CD4-positive, alpha-beta T cell (primary cell): ENCODE results near the gene NOTO. TPM values are rescaled to one million over a fixed set of nuclear protein-coding genes. Genes with fewer than 3 reads are reported as not detected.

Experiments used
- ATAC-seq: fragments of 200-7000 bp; cut with Tn5 transposase; one replicate; pipeline ENCODE4 v1.10.0; 2022; ENCODE audit warnings: mild to moderate bottlenecking; ENCODE audit not compliant: poor library complexity
- CTCF ChIA-PET: fragments of 350-600 bp; sonication (Branson Sonifier 250); formaldehyde crosslinking; loops from one replicate; lab custom pipeline; 2021; ENCODE audit warnings: antibody characterized with exemption, inconsistent platforms; lab: Charles Lee
- POLR2A ChIA-PET: fragments of 350-600 bp; sonication (Branson Sonifier 250); formaldehyde crosslinking; loops from one replicate; lab custom pipeline; 2021; ENCODE audit warnings: antibody characterized with exemption, inconsistent platforms; lab: Charles Lee
- DNase-seq, 14 experiments: peaks; one replicate each; pipeline ENCODE4 v3.0.0-alpha.2; 2013 to 2020; ENCODE audit warnings: mixed read lengths in 2 of 14
- H3K27ac ChIP-seq, 2 donors: one replicate each; pipeline versions ENCODE4 v1.5.1 to v1.7.0; 2013; ENCODE audit warnings: low read length in 2 of 2, low read depth in 1 of 2, mild to moderate bottlenecking in 1 of 2
- H3K27me3 ChIP-seq, 2 experiments: 1 replicate in 1 of 2; 2 replicates in 1 of 2; pipeline versions ENCODE4 v1.6.1 to v1.7.0; 2013; ENCODE audit warnings: low read length in 2 of 2, control low read depth in 1 of 2, mild to moderate bottlenecking in 1 of 2, moderate library complexity in 1 of 2; ENCODE audit not compliant: insufficient read depth in 2 of 2, control insufficient read depth in 1 of 2
- H3K36me3 ChIP-seq: one replicate; pipeline ENCODE4 v1.6.1; 2013; ENCODE audit warnings: low read length, control low read depth; ENCODE audit not compliant: insufficient read depth
- H3K4me1 ChIP-seq: one replicate; pipeline ENCODE4 v1.6.1; 2013; ENCODE audit warnings: low read length, control low read depth; ENCODE audit not compliant: insufficient read depth
- H3K4me3 ChIP-seq: one replicate; pipeline ENCODE4 v1.5.1; 2013; ENCODE audit warnings: mild to moderate bottlenecking, low read length, moderate library complexity
- H3K9me3 ChIP-seq, 2 experiments: 1 replicate in 1 of 2; 2 replicates in 1 of 2; pipeline versions ENCODE4 v1.6.1 to v1.7.0; 2013; ENCODE audit warnings: low read length in 2 of 2, mild to moderate bottlenecking in 2 of 2, control low read depth in 1 of 2, moderate library complexity in 1 of 2; ENCODE audit not compliant: control insufficient read depth in 1 of 2, insufficient read depth in 1 of 2
- H3K27ac Mint-ChIP-seq: one replicate; pipeline ENCODE4 v1.8.0; 2020; ENCODE audit warnings: mixed read lengths
- H3K27me3 Mint-ChIP-seq: one replicate; pipeline ENCODE4 v1.8.0; 2021; ENCODE audit warnings: mixed read lengths
- H3K36me3 Mint-ChIP-seq: one replicate; pipeline ENCODE4 v1.8.0; 2021; ENCODE audit warnings: low read depth, mixed read lengths
- H3K4me1 Mint-ChIP-seq: one replicate; pipeline ENCODE4 v1.8.0; 2021; ENCODE audit warnings: low read depth, mixed read lengths
- H3K4me3 Mint-ChIP-seq: one replicate; pipeline ENCODE4 v1.8.0; 2020; ENCODE audit warnings: mild to moderate bottlenecking, mixed read lengths
- H3K9me3 Mint-ChIP-seq: one replicate; pipeline ENCODE4 v1.8.0; 2020; ENCODE audit warnings: mixed read lengths
- intact Hi-C, 2 experiments: fragments of 100-400 bp; cut with DNase I in 1 of 2; cut with micrococcal nuclease in 1 of 2; formaldehyde crosslinking; loops; one replicate each; pipeline versions ENCODE4 v1.15.1 to v1.9.0; 2023 to 2025; cut with DNase I, micrococcal nuclease
- total RNA-seq, 174 experiments: library from RNA in 2 of 174; stranded (reverse) in 2 of 174; gene quantifications; one replicate each; pipeline ENCODE4 v1.2.3 and lab custom pipeline; 2021 to 2026
- TF ChIP-seq, protein P1 (sequence below): fragments of 200-600 bp; IDR thresholded peaks from one replicate; pipeline ENCODE4 v1.8.0; 2022; ENCODE audit warnings: antibody characterized with exemption, mild to moderate bottlenecking

The NOTO gene
- total RNA-seq, 2 experiments from 2014 or later: not detected

DNA sequence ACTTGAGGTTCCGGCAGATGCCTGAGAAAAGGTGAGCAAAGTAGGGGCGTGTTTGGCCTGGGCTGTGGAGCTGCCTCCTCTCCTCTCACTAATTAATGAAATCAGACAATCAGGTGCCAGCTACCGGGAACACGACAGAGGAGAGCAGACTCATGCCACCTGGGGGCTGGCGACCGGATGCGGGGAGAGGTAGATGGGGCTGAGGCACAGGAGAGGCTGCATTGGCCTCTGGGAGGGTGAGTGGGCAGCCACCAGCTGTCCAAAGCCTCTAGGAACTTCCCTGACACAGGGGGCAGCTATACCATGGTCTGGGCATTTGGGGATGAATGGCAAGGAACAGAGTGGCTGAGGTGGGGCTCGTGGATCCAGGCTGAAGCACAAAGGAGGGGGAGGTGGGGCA, 56.9 kb downstream of the NOTO start:
- no peaks in the 10 kb centered on the region for H3K4me1 Mint-ChIP-seq
- H3K36me3 Mint-ChIP-seq: peaks cover 28% of the 10 kb centered on the region
- H3K4me3 ChIP-seq: no peak overlapping the region
- H3K27ac Mint-ChIP-seq: peak overlapping the region; percentile 33
- H3K4me1 ChIP-seq: peaks cover 13% of the 10 kb centered on the region
- POLR2A ChIA-PET: no interaction called here
- H3K27ac ChIP-seq: no peak overlapping the region
- H3K9me3 ChIP-seq: no peaks in the 10 kb centered on the region
- H3K9me3 Mint-ChIP-seq: no peaks in the 10 kb centered on the region
- TF ChIP-seq, protein P1, sequence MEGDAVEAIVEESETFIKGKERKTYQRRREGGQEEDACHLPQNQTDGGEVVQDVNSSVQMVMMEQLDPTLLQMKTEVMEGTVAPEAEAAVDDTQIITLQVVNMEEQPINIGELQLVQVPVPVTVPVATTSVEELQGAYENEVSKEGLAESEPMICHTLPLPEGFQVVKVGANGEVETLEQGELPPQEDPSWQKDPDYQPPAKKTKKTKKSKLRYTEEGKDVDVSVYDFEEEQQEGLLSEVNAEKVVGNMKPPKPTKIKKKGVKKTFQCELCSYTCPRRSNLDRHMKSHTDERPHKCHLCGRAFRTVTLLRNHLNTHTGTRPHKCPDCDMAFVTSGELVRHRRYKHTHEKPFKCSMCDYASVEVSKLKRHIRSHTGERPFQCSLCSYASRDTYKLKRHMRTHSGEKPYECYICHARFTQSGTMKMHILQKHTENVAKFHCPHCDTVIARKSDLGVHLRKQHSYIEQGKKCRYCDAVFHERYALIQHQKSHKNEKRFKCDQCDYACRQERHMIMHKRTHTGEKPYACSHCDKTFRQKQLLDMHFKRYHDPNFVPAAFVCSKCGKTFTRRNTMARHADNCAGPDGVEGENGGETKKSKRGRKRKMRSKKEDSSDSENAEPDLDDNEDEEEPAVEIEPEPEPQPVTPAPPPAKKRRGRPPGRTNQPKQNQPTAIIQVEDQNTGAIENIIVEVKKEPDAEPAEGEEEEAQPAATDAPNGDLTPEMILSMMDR: no peak
- H3K4me3 Mint-ChIP-seq: no peak overlapping the region
- intact Hi-C loops: no loop called here
- CTCF ChIA-PET: no interaction called here
- no peaks in the 10 kb centered on the region for H3K27me3 Mint-ChIP-seq
- H3K36me3 ChIP-seq: peaks cover 4% of the 10 kb centered on the region
- ATAC-seq (no peak), DNase-seq (no peak)
- H3K27me3 ChIP-seq: no peaks in the 10 kb centered on the region

DNA sequence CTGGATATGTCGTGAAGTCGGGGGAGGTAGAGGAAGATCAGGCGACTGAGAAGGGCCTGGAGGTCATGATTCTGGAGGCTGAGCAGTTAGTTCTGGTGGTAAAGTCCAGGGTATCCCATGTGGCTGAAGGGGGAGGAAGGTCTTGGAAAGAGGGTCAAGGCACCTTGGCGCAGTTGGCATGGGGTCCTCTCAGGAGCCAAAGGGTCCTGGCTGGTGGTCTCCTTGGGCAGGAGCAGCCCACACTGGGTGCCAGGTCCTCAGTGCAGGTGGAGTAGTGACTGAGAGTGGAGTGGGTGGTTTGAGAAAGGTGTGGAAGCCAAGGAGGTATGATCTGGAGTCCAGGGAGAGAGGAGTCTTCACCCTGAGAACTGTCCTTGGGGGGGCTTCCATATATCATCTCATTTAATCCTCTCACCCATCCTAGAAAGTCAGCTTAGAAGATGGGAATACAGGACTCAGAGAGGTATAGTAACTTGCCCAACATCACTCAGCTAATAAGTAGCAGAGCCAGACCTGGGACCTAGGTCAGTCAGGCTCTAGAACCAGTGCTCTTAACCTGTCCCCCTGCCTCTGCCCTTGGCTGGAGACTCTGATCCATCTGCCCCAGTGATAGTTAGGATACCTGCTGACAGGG, 57.4 kb downstream of the NOTO start:
- no peak overlapping the region for H3K27ac Mint-ChIP-seq
- H3K36me3 Mint-ChIP-seq: peaks cover 29% of the 10 kb centered on the region
- H3K4me3 Mint-ChIP-seq: no peak overlapping the region
- intact Hi-C loops: no loop called here
- CTCF ChIA-PET: no interaction called here
- H3K4me1 ChIP-seq: peaks cover 13% of the 10 kb centered on the region
- no peaks in the 10 kb centered on the region for H3K27me3 Mint-ChIP-seq
- no peaks in the 10 kb centered on the region for H3K9me3 Mint-ChIP-seq
- no peak overlapping the region for H3K27ac ChIP-seq
- DNase-seq (no peak), ATAC-seq (no peak)
- no peaks in the 10 kb centered on the region for H3K36me3 ChIP-seq
- POLR2A ChIA-PET: no interaction called here
- TF ChIP-seq, protein P1: no peak
- no peak overlapping the region for H3K4me3 ChIP-seq
- no peaks in the 10 kb centered on the region for H3K4me1 Mint-ChIP-seq
- no peaks in the 10 kb centered on the region for H3K27me3 ChIP-seq
- no peaks in the 10 kb centered on the region for H3K9me3 ChIP-seq

DNA sequence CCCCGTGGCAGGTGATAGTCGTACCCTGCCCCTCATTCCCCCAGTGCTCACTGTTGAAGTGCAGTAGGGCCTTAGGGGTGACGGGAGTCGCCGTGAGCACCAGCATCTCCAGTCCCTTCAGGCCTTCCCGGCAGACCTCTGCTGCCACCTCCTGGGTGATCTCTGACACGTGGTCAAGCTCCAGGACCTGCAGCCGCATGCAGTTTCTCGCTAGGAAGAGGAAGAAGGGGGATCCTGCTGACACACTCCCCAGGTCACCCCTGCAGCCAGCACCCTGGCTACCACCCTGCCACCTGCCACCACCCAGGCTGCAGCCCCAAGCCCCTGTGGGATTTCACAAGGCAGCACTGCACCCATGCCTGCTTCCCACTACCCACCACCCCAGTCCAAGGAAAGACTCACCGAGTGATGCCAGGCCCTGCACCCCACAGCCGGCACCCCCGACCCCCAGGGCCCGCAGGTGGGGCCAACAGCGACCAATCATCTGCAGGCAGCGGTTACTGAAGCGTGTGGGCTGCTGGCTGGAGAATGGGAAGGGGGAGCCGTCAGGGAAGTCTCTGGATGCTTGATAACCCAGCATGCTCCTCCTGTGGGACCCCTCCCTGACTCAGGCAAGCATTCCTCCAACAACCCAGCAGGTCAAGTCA, 58.1 kb downstream of the NOTO start:
- no peaks in the 10 kb centered on the region for H3K9me3 ChIP-seq
- no peaks in the 10 kb centered on the region for H3K36me3 ChIP-seq
- intact Hi-C loops: no loop called here
- no peaks in the 10 kb centered on the region for H3K27me3 ChIP-seq
- H3K27ac Mint-ChIP-seq: no peak overlapping the region
- H3K4me1 ChIP-seq: peaks cover 13% of the 10 kb centered on the region
- ChIA-PET POLR2A (no interaction called here), CTCF (no interaction called here)
- no peak overlapping the region for H3K27ac ChIP-seq
- H3K36me3 Mint-ChIP-seq: peaks cover 29% of the 10 kb centered on the region
- DNase-seq (peak in 1 of 14 experiments; percentile 29), ATAC-seq (no peak)
- TF ChIP-seq, protein P1: no peak
- H3K4me3 ChIP-seq: no peak overlapping the region
- H3K9me3 Mint-ChIP-seq: no peaks in the 10 kb centered on the region
- H3K4me3 Mint-ChIP-seq: no peak overlapping the region
- H3K27me3 Mint-ChIP-seq: no peaks in the 10 kb centered on the region
- H3K4me1 Mint-ChIP-seq: no peaks in the 10 kb centered on the region

Other genes with a start within 250 kb of the NOTO start
- 1 to 10 TPM; 5.1 to 5.4 TPM for gene SFXN5, start 130.9 kb upstream of the NOTO start, total RNA-seq
- gene RAB11FIP5, start 89.6 kb upstream of the NOTO start, total RNA-seq: 10 to 100 TPM; 12.6 to 13.8 TPM
- 10 to 100 TPM; 39.1 to 46.7 TPM for gene SMYD5, start 11.7 kb downstream of the NOTO start, total RNA-seq
- gene PRADC1, start 30.7 kb downstream of the NOTO start, total RNA-seq: 1 to 10 TPM; 2.9 to 3.0 TPM
- 10 to 100 TPM; 86.9 to 96.9 TPM for gene CCT7, start 31.7 kb downstream of the NOTO start, total RNA-seq
- 10 to 100 TPM; 14.0 to 16.0 TPM for gene FBXO41, start 81.9 kb downstream of the NOTO start, total RNA-seq
- under 1 TPM; 0.14 to 0.17 TPM for gene EGR4, start 91.0 kb downstream of the NOTO start, total RNA-seq
- gene ALMS1, start 183.3 kb downstream of the NOTO start, total RNA-seq: 10 to 100 TPM; 20.2 to 20.6 TPM